DMS114 treated with DMSO at 0.1 percent for 48 hours (cell line): ENCODE results near the gene RNF223.

Experiments used
- DNase-seq: peaks from one replicate; lab custom pipeline; 2025; ENCODE audit not compliant: unreplicated experiment; lab: John Stamatoyannopoulos, UW

The RNF223 gene

GRCh38 chr1:1073743-1074587 is at the start of gene RNF223:
Gene RNF223, minus strand, starts transcription at chr1:1074306. Its CDS starts 1,740 bp downstream, at chr1:1072566.
- no peak for DNase-seq

- DNase-seq = peak; percentile 12
Observed at GRCh38 chr1:1122981-1123480, 48.9 kb upstream of the RNF223 start.

GRCh38 chr1:1122078-1122811 is 48.1 kb upstream of the RNF223 start:
- DNase-seq = no peak

- no peak for DNase-seq
Observed at GRCh38 chr1:1121611-1122077, 47.5 kb upstream of the RNF223 start.

GRCh38 chr1:1120866-1121591 is 46.9 kb upstream of the RNF223 start:
- no peak for DNase-seq

GRCh38 chr1:1120096-1120495 is 46.0 kb upstream of the RNF223 start:
- no peak for DNase-seq

GRCh38 chr1:1119272-1119890 is 45.3 kb upstream of the RNF223 start:
- no peak for DNase-seq

- no peak for DNase-seq
Observed at GRCh38 chr1:1118876-1119220, 44.7 kb upstream of the RNF223 start.

- no peak for DNase-seq
Observed at GRCh38 chr1:1118011-1118875, 44.1 kb upstream of the RNF223 start.

- no peak for DNase-seq
Observed at GRCh38 chr1:1117469-1117831, 43.3 kb upstream of the RNF223 start.

GRCh38 chr1:1116701-1117468 is 42.8 kb upstream of the RNF223 start:
- no peak for DNase-seq

GRCh38 chr1:1115786-1116700 is 41.9 kb upstream of the RNF223 start, which contains the start of gene C1orf159:
Gene C1orf159, minus strand, starts transcription at chr1:1116089. Its CDS starts 24,546 bp downstream, at chr1:1091543.
- DNase-seq = peak; percentile 96

GRCh38 chr1:1115136-1115785 is 41.2 kb upstream of the RNF223 start:
- no peak for DNase-seq

GRCh38 chr1:1114431-1114830 is 40.3 kb upstream of the RNF223 start:
- DNase-seq = no peak

GRCh38 chr1:1112237-1112985 is 38.3 kb upstream of the RNF223 start:
- DNase-seq = no peak

GRCh38 chr1:1111516-1112236 is 37.6 kb upstream of the RNF223 start:
- DNase-seq = no peak
